T-helper 1 cell treated with Interleukin-12 subunit alpha and Interleukin-12 subunit beta and Interleukin-4 antibody, amounts not matched to agents 30 ng/mL and 1 ng/mL, for 36 hours (primary cell): Measurements from ENCODE around the gene WDR49. TPM values are rescaled to one million over a fixed set of nuclear protein-coding genes. Genes with fewer than 3 reads are reported as not detected.

Source experiments
- intact Hi-C: fragments of 100-400 bp; cut with micrococcal nuclease; formaldehyde crosslinking; loops from one replicate; pipeline ENCODE4 v1.15.1; 2024
- total RNA-seq: library from RNA; stranded (reverse); gene quantifications from 2 replicates; pipeline ENCODE4 v1.2.3, GENCODE V29; 2022

The WDR49 gene
- total RNA-seq: 0.32 TPM in 1 of 2 replicates, not detected in the other

DNA sequence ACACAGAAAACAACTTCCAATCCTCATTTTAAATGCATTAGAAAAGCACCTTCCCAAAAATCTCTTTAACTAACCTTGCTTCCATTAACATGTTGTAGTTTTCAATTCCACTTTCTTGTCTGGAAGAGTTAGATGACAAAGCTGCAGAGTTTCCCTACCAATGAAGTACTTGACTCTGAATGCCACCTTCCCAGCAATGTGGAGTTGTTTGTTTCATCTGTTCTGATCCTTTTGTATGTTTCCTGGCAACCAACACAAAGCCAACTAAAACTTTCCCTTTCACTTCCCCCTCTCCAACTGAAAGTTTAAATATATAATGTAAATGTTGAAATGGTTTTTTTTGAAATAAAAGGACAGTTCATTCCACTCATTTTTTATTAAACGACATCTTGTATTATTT is at the start of gene WDR49:
WDR49 (minus strand) TSS at position 183 of the 400 bp plus-strand sequence. CDS start 517 bp downstream, outside the sequence.
- intact Hi-C loops: no loop called here

- intact Hi-C loops: no loop called here
Observed at GRCh38 chr3:167700926-167701325, 47.2 kb upstream of the WDR49 start.

DNA sequence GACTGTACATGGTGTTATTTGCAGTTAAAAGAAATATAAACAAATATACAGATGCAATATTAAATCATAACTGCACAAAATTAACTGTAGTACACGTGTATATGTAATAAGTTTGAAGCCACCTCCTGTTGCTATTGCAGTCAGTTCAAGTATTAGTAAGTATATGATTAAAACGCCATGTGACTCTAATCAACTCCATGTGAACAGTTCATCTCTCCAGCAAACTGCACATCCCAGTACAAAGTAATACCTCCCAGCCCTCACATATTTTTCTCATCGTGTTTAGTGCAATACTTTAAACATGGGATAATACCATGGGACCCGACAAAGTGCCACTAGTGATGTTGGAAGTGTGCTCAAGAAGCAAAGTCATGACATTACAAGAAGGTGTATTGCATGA is 46.3 kb upstream of the WDR49 start:
- intact Hi-C loops: no loop called here

GRCh38 chr3:167694121-167694520 is 40.4 kb upstream of the WDR49 start:
- intact Hi-C loops: no loop called here

GRCh38 chr3:167691366-167691765 is 37.6 kb upstream of the WDR49 start:
- intact Hi-C loops: loop anchor here (1.0 kb wide), 1 partner anchor 44 kb away; the partner anchor contains the start of gene SERPINI1

DNA sequence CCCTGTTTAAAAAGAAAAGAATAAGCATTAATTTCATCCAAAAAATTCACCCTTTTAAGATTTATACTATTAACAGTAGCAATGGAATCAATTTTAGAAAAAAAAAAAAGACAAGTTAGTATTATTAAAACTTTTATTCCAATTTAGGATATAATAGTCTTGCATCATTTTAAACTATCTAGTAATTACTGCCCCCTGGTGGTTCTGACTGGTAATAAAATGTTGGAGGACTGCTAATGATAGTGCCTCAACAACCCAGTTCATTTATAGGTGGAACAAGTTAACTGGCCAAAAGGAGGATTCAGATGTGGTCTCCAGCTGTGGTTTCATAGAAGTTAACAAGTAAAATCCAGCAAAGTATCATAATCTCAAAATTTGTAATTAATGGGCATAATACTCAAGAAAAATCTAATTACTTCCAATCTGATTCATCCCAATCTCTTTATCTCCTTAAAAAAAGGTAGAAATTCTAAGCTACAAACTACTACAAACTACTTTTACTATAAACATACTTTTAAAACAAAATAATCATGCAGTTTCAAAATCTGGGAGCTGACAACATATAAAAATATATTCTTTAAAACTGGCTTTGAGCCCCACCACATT is 30.7 kb upstream of the WDR49 start:
- intact Hi-C loops: loop anchor here (1.0 to 2.0 kb wide), 3 partner anchors 51 to 304 kb away; partner anchors contain the start of genes SERPINI1 and ZBBX

- intact Hi-C loops: no loop called here
Observed at GRCh38 chr3:167679526-167679925, 25.8 kb upstream of the WDR49 start.

DNA sequence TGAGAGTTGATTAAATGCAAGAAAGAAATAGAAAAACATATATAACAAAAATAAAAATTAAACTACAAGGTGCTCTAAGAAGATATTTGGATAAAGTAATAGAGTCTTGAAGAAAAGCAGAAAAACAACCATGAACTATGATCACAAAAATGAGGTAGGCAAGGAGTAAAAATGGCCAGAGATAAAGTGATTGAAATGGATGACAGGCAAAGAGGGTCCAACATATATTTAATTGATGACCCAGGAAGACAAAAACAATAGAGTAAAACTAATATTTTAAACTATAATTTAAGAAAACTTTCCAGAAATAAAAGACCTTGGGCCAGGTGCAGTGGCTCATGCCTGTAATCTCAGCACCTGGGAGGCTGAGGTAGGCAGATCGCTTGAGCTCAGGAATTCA is 22.1 kb upstream of the WDR49 start:
- intact Hi-C loops: no loop called here

DNA sequence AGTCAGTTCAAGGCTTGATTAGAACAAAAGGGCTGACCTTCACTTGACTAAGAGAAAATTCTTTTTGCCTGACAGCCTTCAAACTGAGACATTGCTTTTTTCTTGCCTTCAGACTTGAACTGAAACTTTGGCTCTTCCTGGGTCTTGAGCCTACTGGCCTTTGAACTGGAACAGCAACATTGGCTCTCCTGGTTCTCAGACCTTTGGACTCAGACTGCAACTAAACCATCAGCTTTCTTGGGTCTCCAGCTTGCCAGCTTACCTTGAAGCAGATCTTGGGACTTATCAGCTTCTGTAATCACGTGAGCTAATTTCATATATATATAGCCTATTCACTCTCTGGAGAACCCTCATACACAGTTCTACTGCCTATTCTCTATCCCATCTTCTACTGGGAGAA is 19.5 kb upstream of the WDR49 start:
- intact Hi-C loops: no loop called here

GRCh38 chr3:167671878-167672427 is 18.2 kb upstream of the WDR49 start:
- intact Hi-C loops: no loop called here

DNA sequence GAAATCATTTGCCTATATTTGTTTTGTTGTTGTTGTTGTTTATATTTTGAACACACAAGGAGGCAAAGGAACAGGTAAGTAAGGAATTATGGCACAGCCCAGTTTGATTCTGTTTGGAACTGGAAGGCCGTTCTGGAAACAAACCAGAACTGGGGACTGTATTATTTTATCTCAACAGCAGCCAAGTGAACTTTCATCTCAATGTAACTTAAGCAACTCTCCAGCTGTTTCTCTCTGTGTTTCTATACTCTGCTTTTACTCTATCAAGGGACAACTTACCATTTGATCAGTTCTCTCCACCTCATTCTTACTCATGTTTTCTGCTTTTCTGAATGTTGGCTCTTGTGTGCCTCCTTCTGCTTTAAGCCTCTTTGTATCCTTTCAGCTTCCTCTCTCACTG is 16.0 kb upstream of the WDR49 start:
- intact Hi-C loops: no loop called here

- intact Hi-C loops: no loop called here
Observed at GRCh38 chr3:167668651-167669050, 14.9 kb upstream of the WDR49 start.

DNA sequence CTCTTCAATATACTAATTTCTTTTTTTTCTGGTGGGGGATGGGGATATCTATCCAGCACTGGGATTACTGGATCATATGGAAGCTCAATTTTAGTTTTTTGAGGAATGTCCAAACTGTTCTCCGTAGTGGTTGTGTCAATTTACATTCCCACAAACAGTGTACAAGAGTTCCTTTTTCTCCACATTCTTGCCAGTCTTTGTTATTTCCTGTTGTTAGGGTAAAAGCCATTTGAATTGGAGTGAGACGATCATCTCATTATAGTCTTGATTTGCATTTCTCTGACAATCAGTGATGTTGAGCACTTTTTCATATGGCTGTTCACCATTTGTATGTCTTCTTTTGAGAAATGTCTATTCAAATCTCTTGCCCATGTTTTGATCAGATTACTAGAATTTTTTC is 12.8 kb upstream of the WDR49 start:
- intact Hi-C loops: no loop called here

GRCh38 chr3:167662919-167663400 is 9.2 kb upstream of the WDR49 start:
- intact Hi-C loops: no loop called here

- intact Hi-C loops: no loop called here
Observed at GRCh38 chr3:167657684-167658225, 4.0 kb upstream of the WDR49 start.

DNA sequence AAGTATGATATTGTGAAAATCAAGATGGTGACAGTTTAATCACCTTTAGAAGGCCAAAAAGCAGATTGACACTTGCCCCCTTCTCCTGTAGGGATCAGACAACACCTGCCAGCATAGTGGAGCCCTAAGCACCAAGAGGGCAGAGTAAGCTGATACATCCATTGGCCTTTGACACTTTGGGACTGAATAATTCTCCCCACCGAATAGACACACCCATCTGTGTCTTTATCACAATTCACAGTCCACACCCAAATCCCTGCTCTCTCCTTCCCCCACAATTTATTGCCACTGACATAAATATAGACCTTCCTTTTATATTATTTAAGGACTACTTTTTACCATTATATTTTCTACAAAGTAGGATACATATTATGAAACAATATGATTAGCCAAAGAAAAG is 3.1 kb upstream of the WDR49 start:
- intact Hi-C loops: no loop called here

DNA sequence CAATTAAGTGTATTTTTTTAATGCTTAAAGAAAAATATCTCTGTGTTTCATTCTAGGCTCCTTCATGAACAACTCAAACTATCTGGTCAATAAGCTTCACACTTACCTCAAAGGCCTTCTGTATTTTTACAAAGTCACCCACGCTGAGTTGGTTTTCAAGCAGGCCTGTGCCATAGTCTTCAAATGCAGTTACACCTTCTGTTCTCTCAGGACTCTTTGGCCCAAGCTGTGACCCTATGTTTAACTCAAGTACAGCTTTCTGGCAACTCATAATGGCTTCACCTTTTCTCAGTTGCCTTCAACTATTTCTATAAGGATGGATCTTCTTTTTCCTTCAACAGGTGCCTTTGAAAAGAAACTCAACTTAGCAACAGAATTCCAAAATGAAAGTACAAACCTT is 587 bp downstream of the WDR49 start:
- intact Hi-C loops: no loop called here

- intact Hi-C loops: no loop called here
Observed at GRCh38 chr3:167651826-167652225, 1.9 kb downstream of the WDR49 start.

- intact Hi-C loops: no loop called here
Observed at GRCh38 chr3:167650459-167650858, 3.3 kb downstream of the WDR49 start.

DNA sequence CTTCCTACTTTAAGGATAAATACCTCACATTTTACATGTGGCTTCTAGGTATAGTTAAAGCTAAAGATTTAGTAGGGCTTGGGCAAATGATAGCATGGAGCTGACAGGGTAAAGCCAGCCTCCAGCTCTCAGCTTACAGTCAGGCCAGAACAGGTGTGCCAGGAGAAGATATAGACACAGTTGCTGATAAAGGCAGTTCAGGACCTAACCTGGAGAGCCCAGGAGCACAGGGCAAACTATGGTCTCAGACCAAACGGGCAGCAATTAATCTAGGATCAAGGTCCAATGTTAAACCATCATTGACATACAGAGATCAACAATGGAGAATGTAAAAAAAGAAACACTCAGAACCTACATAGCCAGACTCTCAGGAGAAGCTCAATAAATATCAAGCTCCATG is 4.0 kb downstream of the WDR49 start:
- intact Hi-C loops: loop anchor here (1.0 kb wide), 1 partner anchor 34 kb away; no protein-coding TSS in a partner anchor

DNA sequence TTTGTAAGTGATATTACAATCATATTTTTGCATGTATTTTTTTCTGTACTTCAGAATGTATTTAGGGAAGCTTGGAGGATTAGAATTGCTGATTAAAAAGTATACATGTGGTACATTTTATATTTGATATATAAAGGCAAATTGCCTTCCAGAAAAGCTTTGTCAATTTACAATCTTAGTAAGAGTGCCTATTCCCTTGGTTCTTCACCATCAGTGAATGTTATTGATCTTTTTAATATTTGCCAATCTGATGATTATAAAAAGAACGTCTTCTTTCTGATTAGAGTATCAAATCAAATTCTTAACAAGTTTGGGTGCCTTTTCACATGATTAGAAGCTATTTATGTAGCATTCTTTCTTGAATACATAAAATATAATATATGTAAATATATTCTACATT is 9.1 kb downstream of the WDR49 start:
- intact Hi-C loops: no loop called here

DNA sequence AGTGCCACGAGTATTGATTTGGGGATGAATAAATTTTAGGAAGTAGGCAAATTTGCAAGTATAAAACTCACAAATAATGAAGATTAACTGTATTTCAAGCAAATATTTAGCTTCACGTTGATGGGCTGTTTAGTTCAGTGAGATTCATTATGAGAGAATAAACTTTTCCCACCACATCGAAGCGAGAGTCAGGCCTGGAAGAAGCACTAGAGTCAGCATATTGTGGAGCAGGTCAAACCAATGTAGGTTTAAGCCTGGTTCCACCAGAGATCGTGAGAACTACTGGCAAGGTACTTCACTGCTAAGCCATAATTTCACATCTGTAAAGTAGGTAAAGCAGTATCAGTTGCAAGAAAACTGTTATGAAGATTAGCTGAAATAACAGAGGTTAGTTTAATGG is 22.3 kb downstream of the WDR49 start:
- intact Hi-C loops: no loop called here

DNA sequence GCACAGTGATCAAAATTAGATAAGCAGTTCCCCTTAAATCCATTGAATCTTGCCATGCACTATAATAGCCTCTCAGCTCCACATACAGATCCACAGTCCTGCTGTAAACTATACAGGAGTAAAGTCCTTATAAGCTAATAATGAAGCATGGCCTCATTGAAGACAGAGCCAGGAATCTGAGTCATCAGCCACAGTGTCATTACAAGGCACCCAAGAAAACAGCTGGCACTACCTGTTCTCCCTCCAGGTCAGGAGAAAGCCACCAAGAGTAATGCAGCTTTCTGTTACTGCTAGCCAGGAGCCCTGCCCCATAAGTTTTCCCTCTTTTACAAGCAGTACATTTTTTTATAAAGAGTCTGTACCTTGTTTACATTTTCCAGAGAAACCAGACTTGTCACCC is 27.3 kb downstream of the WDR49 start:
- intact Hi-C loops: no loop called here
